Lower lobe of right lung (tissue), 2 donors: ENCODE measurements around the gene DTNBP1. TPM values are rescaled to one million over a fixed set of nuclear protein-coding genes. Genes with fewer than 3 reads are reported as not detected.

Experiments used
- ATAC-seq, 2 donors: fragments of 200-7000 bp; cut with Tn5 transposase; one replicate each; pipeline ENCODE4 v1.9.1; 2020 to 2022; ENCODE audit warnings: mild to moderate bottlenecking in 2 of 2, moderate library complexity in 2 of 2
- DNase-seq: peaks from one replicate; pipeline ENCODE4 v3.0.0-alpha.2; 2020
- H3K27ac ChIP-seq: fragments of 200-600 bp; one replicate; pipeline ENCODE4 v1.8.0; 2022
- H3K27me3 ChIP-seq: fragments of 200-600 bp; one replicate; pipeline ENCODE4 v1.8.0; 2022; ENCODE audit warnings: low read depth
- H3K36me3 ChIP-seq: fragments of 200-600 bp; one replicate; pipeline ENCODE4 v1.8.0; 2022; ENCODE audit warnings: mild to moderate bottlenecking
- H3K4me1 ChIP-seq: fragments of 200-600 bp; one replicate; pipeline ENCODE4 v1.8.0; 2022
- H3K4me3 ChIP-seq: fragments of 200-600 bp; one replicate; pipeline ENCODE4 v1.8.0; 2022; ENCODE audit warnings: mild to moderate bottlenecking
- H3K9me3 ChIP-seq: fragments of 200-600 bp; one replicate; pipeline ENCODE4 v1.8.0; 2022
- CTCF ChIP-seq: fragments of 200-600 bp; IDR thresholded peaks from one replicate; pipeline ENCODE4 v1.8.0; 2022; ENCODE audit warnings: antibody characterized with exemption, mild to moderate bottlenecking
- intact Hi-C: fragments of 100-400 bp; cut with DNase I; formaldehyde crosslinking; loops from one replicate; pipeline ENCODE4 v1.11.0; 2022
- total RNA-seq: library from RNA; stranded (reverse); fragmentation: NEBNext Ultra II Directional; extraction: Animal tissue kit (Norgen Biotek cat#: 25700); gene quantifications from one replicate; pipeline ENCODE4 v1.2.1, GENCODE V29; 2021
- donor health status: DM: no; HTN: yes; CAD: no; lungs with severe emphysema.

Gene DTNBP1
- total RNA-seq, 1 donor from 2014 or later, result 25.9 TPM

- DNase-seq (no peak), ATAC-seq (peak in 1 of 2 donors; percentile 51)
- TF ChIP-seq CTCF, result no peak
- Histone ChIP-seq H3K36me3 (peaks cover 23% of the 10 kb centered on the region), H3K27ac (no peak overlapping the region), H3K4me3 (no peak overlapping the region), H3K4me1 (peaks cover 28% of the 10 kb centered on the region), H3K27me3 (no peaks in the 10 kb centered on the region), H3K9me3 (no peaks in the 10 kb centered on the region)
- intact Hi-C loops, result no loop called here
Measured at GRCh38 chr6:15534974-15535373, 127.9 kb downstream of the DTNBP1 start.

- Histone ChIP-seq H3K36me3 (peaks cover 27% of the 10 kb centered on the region), H3K27ac (no peak overlapping the region), H3K27me3 (no peaks in the 10 kb centered on the region), H3K4me1 (peaks cover 16% of the 10 kb centered on the region), H3K4me3 (no peak overlapping the region), H3K9me3 (no peaks in the 10 kb centered on the region)
- no peak for DNase-seq
- intact Hi-C loops, result no loop called here
- TF ChIP-seq CTCF, result no peak
- no peak for ATAC-seq
Measured at GRCh38 chr6:15533379-15534026, 129.3 kb downstream of the DTNBP1 start.

GRCh38 chr6:15531973-15532372, 130.9 kb downstream of the DTNBP1 start:
- Histone ChIP-seq H3K4me3 (no peak overlapping the region), H3K36me3 (peaks cover 27% of the 10 kb centered on the region), H3K27me3 (no peaks in the 10 kb centered on the region), H3K27ac (no peak overlapping the region), H3K4me1 (peaks cover 13% of the 10 kb centered on the region), H3K9me3 (no peaks in the 10 kb centered on the region)
- DNase-seq (no peak), ATAC-seq (no peak)
- TF ChIP-seq CTCF, result no peak
- intact Hi-C loops, result no loop called here

GRCh38 chr6:15530411-15530810, 132.4 kb downstream of the DTNBP1 start:
- H3K27me3 ChIP-seq, result no peaks in the 10 kb centered on the region
- no peak overlapping the region for H3K4me3 ChIP-seq
- DNase-seq, result no peak
- H3K9me3 ChIP-seq, result no peaks in the 10 kb centered on the region
- no peak for TF ChIP-seq CTCF
- no peak overlapping the region for H3K27ac ChIP-seq
- ATAC-seq, result no peak
- intact Hi-C loops, result no loop called here
- peaks cover 3% of the 10 kb centered on the region for H3K4me1 ChIP-seq
- H3K36me3 ChIP-seq, result peaks cover 27% of the 10 kb centered on the region

GRCh38 chr6:15528870-15529269, 134.0 kb downstream of the DTNBP1 start:
- no peaks in the 10 kb centered on the region for H3K27me3 ChIP-seq

More at GRCh38 chr6:15528870-15529269, 134.0 kb downstream of the DTNBP1 start:
- intact Hi-C loops, result no loop called here
- H3K4me3 ChIP-seq, result no peak overlapping the region
- DNase-seq (no peak), ATAC-seq (no peak)
- TF ChIP-seq CTCF, result no peak
- H3K36me3 ChIP-seq, result peaks cover 39% of the 10 kb centered on the region
- H3K27ac ChIP-seq, result no peak overlapping the region
- H3K4me1 ChIP-seq, result no peaks in the 10 kb centered on the region
- H3K9me3 ChIP-seq, result no peaks in the 10 kb centered on the region
